ENCODE measurements around the gene TMEM52. TPM values are rescaled to one million over a fixed set of nuclear protein-coding genes. Genes with fewer than 3 reads are reported as not detected.

TMEM52 gene
- total and polyA plus RNA-seq, 2 donors (not counting 3 experiments of a cell fraction or from before 2014, with no cell fraction given): 1.6 to 1.7 TPM

GRCh38 chr1:1967879-1968278 lies 48.8 kb upstream of the TMEM52 start:
- no peak for DNase-seq (ENCODE audit: low read depth, low spot score)
- no peaks in the 10 kb centered on the region for H3K4me1 ChIP-seq (ENCODE audit: control insufficient read depth, extremely low read depth, insufficient read depth, low read length)
- no peaks in the 10 kb centered on the region for H3K36me3 ChIP-seq (ENCODE audit: control insufficient read depth in 2 of 2, extremely low read depth in 1 of 2, insufficient read depth in 2 of 2, low read length in 2 of 2)
- H3K79me2 ChIP-seq (ENCODE audit: control insufficient read depth, insufficient read depth, low read length): no peaks in the 10 kb centered on the region
- no peak overlapping the region for H3K9ac ChIP-seq (replicated peaks; ENCODE audit: extremely low read depth, insufficient read depth, low read length)
- TF ChIP-seq FOS (IDR thresholded peaks at IDR 0.05; ENCODE audit: borderline replicate concordance, insufficient read depth, low read length) (no peak), MAX (IDR thresholded peaks at IDR 0.05; ENCODE audit: insufficient read depth, insufficient read length) (no peak), POLR2A (IDR thresholded peaks at IDR 0.05; ENCODE audit: low read depth, low read length) (no peak), CTCF (IDR thresholded peaks at IDR 0.05; ENCODE audit: extremely low read depth in 1 of 2, insufficient read depth in 1 of 2, low read depth in 1 of 2, low read length in 2 of 2) (no peak), GATA2 (IDR thresholded peaks at IDR 0.05; ENCODE audit: insufficient read depth, insufficient read length, low read depth, low read length) (no peak), MYC (IDR thresholded peaks at IDR 0.05; ENCODE audit: low read depth, low read length) (no peak), JUN (IDR thresholded peaks at IDR 0.05; ENCODE audit: borderline replicate concordance, insufficient read depth, insufficient read length, low read depth) (no peak), POLR2AphosphoS5 (IDR thresholded peaks at IDR 0.05; ENCODE audit: insufficient read depth, low read depth, low read length) (no peak), EZH2 (IDR thresholded peaks at IDR 0.05; ENCODE audit: borderline replicate concordance, low read depth, low read length, severe bottlenecking) (no peak)
- intact Hi-C loops (cut with micrococcal nuclease) (no loop called here), dilution Hi-C loops (cut with MboI; ENCODE audit: extremely low pct_ligation_motif_present, low sequenced_read_pairs) (no loop called here)
- ChIA-PET CTCF (interaction anchor here (1.4 kb wide), 2 partner anchors 8 to 77 kb away, joined by 3 to 6 read pairs; no protein-coding TSS in a partner anchor), POLR2A (no interaction called here)
- BruUV-seq (replicated peaks): no TSS peak
- H4K20me1 ChIP-seq (replicated peaks; ENCODE audit: control insufficient read depth, extremely low read depth, insufficient read depth, low read length): no peaks in the 10 kb centered on the region
- no peaks in the 10 kb centered on the region for H3K27me3 ChIP-seq (ENCODE audit: control insufficient read depth in 2 of 2, insufficient read depth in 2 of 2, low read length in 2 of 2)
- FAIRE-seq: no peak
- no peaks in the 10 kb centered on the region for H3K9me1 ChIP-seq (replicated peaks; ENCODE audit: control insufficient read depth, extremely low read depth, insufficient read depth, low read length)
- H3K4me2 ChIP-seq (ENCODE audit: insufficient read depth, low read length): no peak overlapping the region
- no peak overlapping the region for H2AFZ ChIP-seq (ENCODE audit: low read depth, low read length)
- H3K9me3 ChIP-seq (replicated peaks; ENCODE audit: control insufficient read depth, insufficient read depth, low read length): no peaks in the 10 kb centered on the region
- H3K27ac ChIP-seq (ENCODE audit: insufficient read depth, low read depth, low read length): no peak overlapping the region
- no peak overlapping the region for H3K4me3 ChIP-seq (replicated peaks in 1 of 3; ENCODE audit: insufficient read depth in 1 of 3, low read depth in 1 of 3, low read length in 3 of 3)
